Osteocyte (in vitro differentiated cells): ENCODE data around the gene MIAT. TPM values are rescaled to one million over a fixed set of nuclear protein-coding genes. Genes with fewer than 3 reads are reported as not detected.

Experiments used
- DNase-seq: peaks from one replicate; pipeline ENCODE4 v3.0.0; 2021; ENCODE audit warnings: mixed read lengths; ENCODE audit not compliant: unreplicated experiment; ENCODE audit errors: extremely low spot score
- H3K27ac Mint-ChIP-seq: one replicate; pipeline ENCODE4 v1.8.0; 2021; ENCODE audit warnings: mild to moderate bottlenecking, mixed read lengths; ENCODE audit not compliant: unreplicated experiment
- H3K27me3 Mint-ChIP-seq: one replicate; pipeline ENCODE4 v1.8.0; 2021; ENCODE audit warnings: mixed read lengths; ENCODE audit not compliant: unreplicated experiment
- H3K36me3 Mint-ChIP-seq: one replicate; pipeline ENCODE4 v1.8.0; 2021; ENCODE audit warnings: mixed read lengths; ENCODE audit not compliant: unreplicated experiment
- H3K4me1 Mint-ChIP-seq: one replicate; pipeline ENCODE4 v1.8.0; 2021; ENCODE audit warnings: mixed read lengths; ENCODE audit not compliant: unreplicated experiment
- H3K4me3 Mint-ChIP-seq: one replicate; pipeline ENCODE4 v1.8.0; 2021; ENCODE audit warnings: mild to moderate bottlenecking, moderate library complexity, mixed read lengths; ENCODE audit not compliant: unreplicated experiment
- H3K9me3 Mint-ChIP-seq: one replicate; pipeline ENCODE4 v1.8.0; 2021; ENCODE audit warnings: mixed read lengths; ENCODE audit not compliant: unreplicated experiment
- CTCF ChIP-seq: fragments of 200-600 bp; sonication (generic); IDR thresholded peaks from 2 replicates; pipeline ENCODE4 v1.5.0; 2021; ENCODE audit warnings: antibody characterized with exemption, mild to moderate bottlenecking, moderate library complexity
- total RNA-seq: library from RNA; stranded (reverse); gene quantifications from 2 replicates; pipeline ENCODE4 v1.2.1, GENCODE V29; 2021

The MIAT gene
- total RNA-seq, 1 donor from 2014 or later: 3.3 TPM

GRCh38 chr22:26675687-26676268 is 18.4 kb downstream of the MIAT start:
- Mint-ChIP-seq H3K27ac (no peak overlapping the region), H3K36me3 (peaks cover 4% of the 10 kb centered on the region), H3K27me3 (no peaks in the 10 kb centered on the region), H3K9me3 (no peaks in the 10 kb centered on the region), H3K4me3 (no peak overlapping the region), H3K4me1 (peaks cover 73% of the 10 kb centered on the region)
- no peak for TF ChIP-seq CTCF
- DNase-seq: no peak

GRCh38 chr22:26677217-26677616 is 19.8 kb downstream of the MIAT start:
- Mint-ChIP-seq H3K4me3 (no peak overlapping the region), H3K36me3 (peaks cover 11% of the 10 kb centered on the region), H3K4me1 (peaks cover 84% of the 10 kb centered on the region), H3K27me3 (no peaks in the 10 kb centered on the region), H3K9me3 (no peaks in the 10 kb centered on the region), H3K27ac (no peak overlapping the region)
- TF ChIP-seq CTCF: no peak
- DNase-seq: no peak

GRCh38 chr22:26679003-26679629 is 21.7 kb downstream of the MIAT start:
- Mint-ChIP-seq H3K36me3 (peaks cover 23% of the 10 kb centered on the region), H3K27me3 (no peaks in the 10 kb centered on the region), H3K4me3 (no peak overlapping the region), H3K27ac (peak overlapping the region; percentile 70), H3K4me1 (peaks cover 81% of the 10 kb centered on the region), H3K9me3 (no peaks in the 10 kb centered on the region)
- DNase-seq: peak; percentile 94
- peak; percentile 95 for TF ChIP-seq CTCF

GRCh38 chr22:26680485-26680884 is 23.1 kb downstream of the MIAT start:
- peaks cover 69% of the 10 kb centered on the region for H3K4me1 Mint-ChIP-seq
- H3K4me3 Mint-ChIP-seq: no peak overlapping the region
- H3K36me3 Mint-ChIP-seq: peaks cover 19% of the 10 kb centered on the region
- DNase-seq: no peak
- H3K27ac Mint-ChIP-seq: peak overlapping the region; percentile 87
- no peaks in the 10 kb centered on the region for H3K27me3 Mint-ChIP-seq
- no peak for TF ChIP-seq CTCF
- no peaks in the 10 kb centered on the region for H3K9me3 Mint-ChIP-seq

- DNase-seq: peak; percentile 84
- Mint-ChIP-seq H3K4me1 (peaks cover 60% of the 10 kb centered on the region), H3K27me3 (no peaks in the 10 kb centered on the region)
Measured at GRCh38 chr22:26681395-26681821, 24.0 kb downstream of the MIAT start.

More at GRCh38 chr22:26681395-26681821, 24.0 kb downstream of the MIAT start:
- H3K4me3 Mint-ChIP-seq: no peak overlapping the region
- TF ChIP-seq CTCF: peak; percentile 43
- H3K27ac Mint-ChIP-seq: peak overlapping the region; percentile 87
- H3K9me3 Mint-ChIP-seq: no peaks in the 10 kb centered on the region
- peaks cover 21% of the 10 kb centered on the region for H3K36me3 Mint-ChIP-seq
